HEK293 (cell line): ENCODE data around the gene C2orf72.
A peak's percentile ranks its signal among the peaks of the same experiment; 100 is the strongest.

Experiments used
- CTCF ChIA-PET: fragments of 350-600 bp; formaldehyde crosslinking; extraction: SDS; loops from one replicate; lab custom pipeline; 2021; ENCODE audit warnings: antibody characterized with exemption; lab: Yijun Ruan, JAX
- POLR2A ChIA-PET: fragments of 300-600 bp; formaldehyde crosslinking; extraction: SDS; loops from one replicate; lab custom pipeline; 2020; ENCODE audit warnings: antibody characterized with exemption, inconsistent platforms; lab: Yijun Ruan, JAX
- H3K27ac ChIP-seq: fragments of 200-500 bp; sonication (Bioruptor generic); 2 replicates; pipeline ENCODE4 v1.5.1; 2014; ENCODE audit warnings: low read depth, low read length, control low read depth, inconsistent platforms; ENCODE audit errors: extremely low read depth
- H3K36me3 ChIP-seq, 2 experiments: fragments of 200-500 bp in 1 of 2; sonication (Bioruptor generic) in 1 of 2; 1 replicate in 1 of 2; 2 replicates in 1 of 2; pipeline ENCODE4 v1.5.1; 2014 to 2017; ENCODE audit warnings: inconsistent platforms in 2 of 2, low read length in 2 of 2; ENCODE audit not compliant: control insufficient read depth in 2 of 2, insufficient read depth in 1 of 2
- H3K4me1 ChIP-seq: fragments of 200-500 bp; sonication (Bioruptor generic); 2 replicates; pipeline ENCODE4 v1.5.1; 2014; ENCODE audit warnings: mild to moderate bottlenecking, low read length, inconsistent platforms; ENCODE audit not compliant: control insufficient read depth, insufficient read depth
- H3K4me3 ChIP-seq: 2 replicates; pipeline ENCODE4 v1.5.1; 2011; ENCODE audit warnings: low read depth, mild to moderate bottlenecking, control low read depth, low read length, moderate library complexity
- H3K9me3 ChIP-seq: fragments of 200-500 bp; sonication (Bioruptor generic); 2 replicates; pipeline ENCODE4 v1.5.1; 2014; ENCODE audit warnings: low read depth, low read length, inconsistent platforms; ENCODE audit not compliant: control insufficient read depth, insufficient read depth
- GLI2 ChIP-seq: fragments of 450-650 bp; formaldehyde crosslinking; IDR thresholded peaks from 2 replicates; pipeline ENCODE4; 2017; ENCODE audit warnings: missing biosample characterization, missing genetic modification characterization, low read depth, borderline replicate concordance
- GLI4 ChIP-seq: fragments of 450-650 bp; formaldehyde crosslinking; IDR thresholded peaks from 2 replicates; pipeline ENCODE4 v1.5.1; 2016; ENCODE audit warnings: missing biosample characterization, missing genetic modification characterization
- GLIS2 ChIP-seq: fragments of 450-650 bp; formaldehyde crosslinking; IDR thresholded peaks from 2 replicates; pipeline ENCODE4 v1.5.1; 2016; ENCODE audit warnings: missing biosample characterization, missing genetic modification characterization
- HOXC10 ChIP-seq: sonication (generic); formaldehyde crosslinking; IDR thresholded peaks from 2 replicates; pipeline ENCODE4 v1.8.1; 2023; ENCODE audit warnings: mild to moderate bottlenecking, missing genetic modification reagents
- MEIS1 ChIP-seq: sonication (generic); formaldehyde crosslinking; IDR thresholded peaks from 2 replicates; pipeline ENCODE4 v1.8.1; 2022; ENCODE audit warnings: missing genetic modification reagents, mild to moderate bottlenecking, borderline replicate concordance
- REPIN1 ChIP-seq: fragments of 450-650 bp; formaldehyde crosslinking; IDR thresholded peaks from 2 replicates; pipeline ENCODE4 v1.5.1; 2017; ENCODE audit warnings: missing biosample characterization, missing genetic modification characterization, low read depth
- TRIM28 ChIP-seq: IDR thresholded peaks from 2 replicates; pipeline ENCODE4 v1.6.1; 2011; ENCODE audit warnings: low read length, control low read depth, borderline replicate concordance
- ZBTB21 ChIP-seq: fragments of 450-650 bp; formaldehyde crosslinking; IDR thresholded peaks from 2 replicates; pipeline ENCODE4 v1.5.1; 2017; ENCODE audit warnings: missing biosample characterization, missing genetic modification characterization
- ZFP41 ChIP-seq: fragments of 450-650 bp; formaldehyde crosslinking; IDR thresholded peaks from 2 replicates; pipeline ENCODE4 v1.5.1; 2016; ENCODE audit warnings: missing biosample characterization, missing genetic modification characterization, borderline replicate concordance
- ZNF169 ChIP-seq: fragments of 450-650 bp; formaldehyde crosslinking; IDR thresholded peaks from 2 replicates; pipeline ENCODE4 v1.5.1; 2016; ENCODE audit warnings: missing biosample characterization, missing genetic modification characterization
- ZNF184 ChIP-seq: fragments of 450-650 bp; IDR thresholded peaks from 2 replicates; pipeline ENCODE4 v1.5.1; 2018; ENCODE audit warnings: missing biosample characterization, mild to moderate bottlenecking, missing genetic modification characterization
- ZNF223 ChIP-seq: fragments of 450-650 bp; formaldehyde crosslinking; IDR thresholded peaks from 2 replicates; pipeline ENCODE4 v1.5.1; 2016; ENCODE audit warnings: missing biosample characterization, missing genetic modification characterization
- ZNF391 ChIP-seq: fragments of 450-650 bp; formaldehyde crosslinking; IDR thresholded peaks from 2 replicates; pipeline ENCODE4 v1.5.1; 2016; ENCODE audit warnings: low read depth, missing biosample characterization, missing genetic modification characterization, borderline replicate concordance
- ZNF449 ChIP-seq: fragments of 450-650 bp; formaldehyde crosslinking; IDR thresholded peaks from 2 replicates; pipeline ENCODE4 v1.5.1; 2017; ENCODE audit warnings: missing biosample characterization, mild to moderate bottlenecking, missing genetic modification characterization, moderate library complexity
- ZNF510 ChIP-seq: fragments of 450-650 bp; formaldehyde crosslinking; IDR thresholded peaks from 2 replicates; pipeline ENCODE4 v1.5.1; 2018; ENCODE audit warnings: mild to moderate bottlenecking, missing genetic modification characterization, missing biosample characterization; ENCODE audit not compliant: insufficient replicate concordance
- ZNF513 ChIP-seq: fragments of 450-650 bp; IDR thresholded peaks from 2 replicates; pipeline ENCODE4 v1.5.1; 2018; ENCODE audit warnings: missing biosample characterization, missing genetic modification characterization
- ZNF585B ChIP-seq: fragments of 450-650 bp; formaldehyde crosslinking; IDR thresholded peaks from 2 replicates; pipeline ENCODE4 v1.5.1; 2016; ENCODE audit warnings: missing biosample characterization, missing genetic modification characterization
- ZNF600 ChIP-seq: fragments of 450-650 bp; formaldehyde crosslinking; IDR thresholded peaks from 2 replicates; pipeline ENCODE4 v1.5.1; 2016; ENCODE audit warnings: missing biosample characterization, missing genetic modification characterization
- ZNF654 ChIP-seq: fragments of 450-650 bp; formaldehyde crosslinking; IDR thresholded peaks from 2 replicates; pipeline ENCODE4 v1.5.1; 2016; ENCODE audit warnings: low read depth, missing biosample characterization, missing genetic modification characterization
- ZNF670 ChIP-seq: fragments of 450-650 bp; formaldehyde crosslinking; IDR thresholded peaks from 2 replicates; pipeline ENCODE4 v1.5.1; 2016; ENCODE audit warnings: missing biosample characterization, missing genetic modification characterization, low read depth
- ZNF692 ChIP-seq: fragments of 450-650 bp; formaldehyde crosslinking; IDR thresholded peaks from 2 replicates; pipeline ENCODE4 v1.5.1; 2016; ENCODE audit warnings: missing biosample characterization, missing genetic modification characterization
- ZSCAN23 ChIP-seq: fragments of 450-650 bp; formaldehyde crosslinking; IDR thresholded peaks from 2 replicates; pipeline ENCODE4 v1.5.1; 2016; ENCODE audit warnings: missing biosample characterization, missing genetic modification characterization
- TF ChIP-seq, protein P1 (sequence below): fragments of 450-650 bp; formaldehyde crosslinking; IDR thresholded peaks from 2 replicates; pipeline ENCODE4 v1.5.1; 2017; ENCODE audit warnings: missing biosample characterization, missing genetic modification characterization
- TF ChIP-seq, protein P2 (sequence below): fragments of 450-650 bp; formaldehyde crosslinking; IDR thresholded peaks from 2 replicates; pipeline ENCODE4 v1.5.1; 2016; ENCODE audit warnings: missing biosample characterization, missing genetic modification characterization

C2orf72 gene

GRCh38 chr2:231034291-231034882, 2.9 kb upstream of the C2orf72 start (continued):
- TF ChIP-seq ZNF600, result no peak
- TF ChIP-seq ZNF585B (tag by site-specific recombination), result no peak
- TF ChIP-seq, protein P1, sequence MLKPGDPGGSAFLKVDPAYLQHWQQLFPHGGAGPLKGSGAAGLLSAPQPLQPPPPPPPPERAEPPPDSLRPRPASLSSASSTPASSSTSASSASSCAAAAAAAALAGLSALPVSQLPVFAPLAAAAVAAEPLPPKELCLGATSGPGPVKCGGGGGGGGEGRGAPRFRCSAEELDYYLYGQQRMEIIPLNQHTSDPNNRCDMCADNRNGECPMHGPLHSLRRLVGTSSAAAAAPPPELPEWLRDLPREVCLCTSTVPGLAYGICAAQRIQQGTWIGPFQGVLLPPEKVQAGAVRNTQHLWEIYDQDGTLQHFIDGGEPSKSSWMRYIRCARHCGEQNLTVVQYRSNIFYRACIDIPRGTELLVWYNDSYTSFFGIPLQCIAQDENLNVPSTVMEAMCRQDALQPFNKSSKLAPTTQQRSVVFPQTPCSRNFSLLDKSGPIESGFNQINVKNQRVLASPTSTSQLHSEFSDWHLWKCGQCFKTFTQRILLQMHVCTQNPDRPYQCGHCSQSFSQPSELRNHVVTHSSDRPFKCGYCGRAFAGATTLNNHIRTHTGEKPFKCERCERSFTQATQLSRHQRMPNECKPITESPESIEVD, result peak; percentile 36; the same call in 1 of the 2 replicates
- TF ChIP-seq GLIS2 (tag by site-specific recombination), result no peak
- TF ChIP-seq TRIM28, result no peak

DNA sequence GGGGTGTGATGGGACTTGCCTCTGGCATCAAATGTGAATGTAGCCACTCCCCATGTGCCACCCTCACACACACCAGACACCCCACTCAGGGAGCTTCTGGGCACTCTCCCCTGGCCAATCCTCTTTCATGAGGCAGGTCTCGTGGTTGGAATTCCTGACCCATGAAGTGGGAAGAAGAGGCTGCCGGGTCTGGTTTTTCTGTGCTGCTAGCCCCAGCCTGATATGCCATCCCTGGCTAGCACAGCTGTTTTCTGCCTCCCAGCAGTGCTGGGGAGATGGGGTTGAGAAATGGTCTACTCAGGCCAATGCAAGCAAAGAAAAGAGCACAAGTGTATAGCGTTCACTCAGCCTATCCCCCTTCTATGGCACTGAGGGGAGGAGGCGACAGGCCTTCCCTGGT, 1.2 kb upstream of the C2orf72 start:
- POLR2A ChIA-PET, result no interaction called here
- TF ChIP-seq ZNF654 (tag by site-specific recombination) (no peak), TRIM28 (no peak), ZNF670 (tag by site-specific recombination) (no peak), GLI4 (tag by site-specific recombination) (no peak), ZNF510 (tag by site-specific recombination) (no peak), GLI2 (tag by site-specific recombination) (no peak), ZNF169 (tag by site-specific recombination) (no peak), HOXC10 (no peak), ZFP41 (tag by site-specific recombination) (no peak), ZNF692 (tag by site-specific recombination) (no peak), ZBTB21 (tag by site-specific recombination) (no peak)
- TF ChIP-seq, protein P2, sequence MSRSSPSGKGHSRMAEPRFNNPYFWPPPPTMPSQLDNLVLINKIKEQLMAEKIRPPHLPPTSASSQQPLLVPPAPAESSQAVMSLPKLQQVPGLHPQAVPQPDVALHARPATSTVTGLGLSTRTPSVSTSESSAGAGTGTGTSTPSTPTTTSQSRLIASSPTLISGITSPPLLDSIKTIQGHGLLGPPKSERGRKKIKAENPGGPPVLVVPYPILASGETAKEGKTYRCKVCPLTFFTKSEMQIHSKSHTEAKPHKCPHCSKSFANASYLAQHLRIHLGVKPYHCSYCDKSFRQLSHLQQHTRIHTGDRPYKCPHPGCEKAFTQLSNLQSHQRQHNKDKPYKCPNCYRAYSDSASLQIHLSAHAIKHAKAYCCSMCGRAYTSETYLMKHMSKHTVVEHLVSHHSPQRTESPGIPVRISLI (tag by site-specific recombination), result no peak
- Histone ChIP-seq H3K4me1 (peaks cover 3% of the 10 kb centered on the region; the same call in 1 of the 2 replicates), H3K36me3 (peaks cover 0 to under 1% of the 10 kb centered on the region in 2 experiments; a peak in 1 of 3 replicates), H3K9me3 (no peaks in the 10 kb centered on the region), H3K4me3 (no peak overlapping the region), H3K27ac (no peak overlapping the region)
- CTCF ChIA-PET, result interaction anchor here (1.5 kb wide), 1 partner anchor 10 kb away, joined by 3 read pairs; no protein-coding TSS in a partner anchor

DNA sequence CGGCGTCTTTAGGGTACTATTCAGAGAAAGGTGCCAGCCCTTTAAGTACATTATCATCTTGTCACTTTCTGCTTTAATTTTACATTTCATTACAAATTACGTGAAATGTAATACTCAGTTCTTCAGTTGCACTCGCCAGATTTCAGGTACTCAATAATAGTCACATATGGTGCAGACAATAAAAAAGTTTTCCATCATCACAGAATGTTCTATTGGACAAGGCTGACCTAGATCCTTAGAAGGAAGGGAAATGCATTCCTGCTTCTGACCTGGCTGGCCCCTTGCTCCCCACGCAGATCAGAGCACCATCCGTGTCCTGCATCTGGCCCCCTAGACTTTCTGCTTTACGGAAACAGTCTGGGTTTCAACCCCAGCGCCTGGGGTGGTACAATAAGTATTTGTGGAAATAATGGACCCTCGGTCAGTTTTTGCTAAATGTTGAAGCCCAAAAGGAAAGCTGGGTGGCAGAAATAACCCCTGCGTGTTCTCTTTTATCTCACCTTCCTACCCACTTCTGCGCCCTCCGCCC, 681 bp upstream of the C2orf72 start:
- Histone ChIP-seq H3K9me3 (no peaks in the 10 kb centered on the region), H3K4me3 (no peak overlapping the region), H3K27ac (no peak overlapping the region), H3K4me1 (peaks cover 3% of the 10 kb centered on the region; the same call in 1 of the 2 replicates), H3K36me3 (peaks cover 0 to 6% of the 10 kb centered on the region in 2 experiments; a peak in 1 of 3 replicates)
- ChIA-PET POLR2A (no interaction called here), CTCF (interaction anchor here (1.5 kb wide), 1 partner anchor 10 kb away, joined by 3 read pairs; no protein-coding TSS in a partner anchor)
- TF ChIP-seq ZNF391 (tag by site-specific recombination) (no peak), ZNF223 (tag by site-specific recombination) (no peak), REPIN1 (tag by site-specific recombination) (no peak), ZNF513 (tag by site-specific recombination) (no peak), ZSCAN23 (tag by site-specific recombination) (no peak), ZNF449 (tag by site-specific recombination) (no peak), MEIS1 (no peak), ZNF184 (tag by site-specific recombination) (no peak)
- TF ChIP-seq, protein P2 (tag by site-specific recombination), result no peak
